GM12878 (cell line): ENCODE data around the gene TSC22D1. TPM values are rescaled to one million over a fixed set of nuclear protein-coding genes. Genes with fewer than 3 reads are reported as not detected.

Experiments used
- ATAC-seq: fragments of 200-7000 bp; cut with Tn5 transposase; 3 replicates; pipeline ENCODE4 v1.9.1; 2020; ENCODE audit warnings: mild to moderate bottlenecking, moderate library complexity
- BruUV-seq: library from RNA; stranded (reverse); fragments of 400-500 nt; replicated peaks from 2 replicates; lab custom pipeline; 2021; lab: Mats Ljungman, UMichigan
- CTCF ChIA-PET: fragments of 300-600 bp; sonication (Branson Sonifier 250); formaldehyde crosslinking; extraction: SDS; loops from one replicate; lab custom pipeline; 2021; ENCODE audit warnings: inconsistent platforms; lab: Yijun Ruan, JAX
- POLR2A ChIA-PET: fragments of 350-600 bp; formaldehyde crosslinking; extraction: SDS; loops from one replicate; lab custom pipeline; 2021; ENCODE audit warnings: inconsistent platforms; lab: Charles Lee
- RAD21 ChIA-PET: fragments of 300-600 bp; sonication (Branson Sonifier 250); formaldehyde crosslinking; loops from one replicate; lab custom pipeline; 2023; ENCODE audit warnings: antibody characterized with exemption; ENCODE audit not compliant: unreplicated experiment; lab: Charles Lee
- SMC1A ChIA-PET: fragments of 300-600 bp; sonication (Branson Sonifier 250); formaldehyde crosslinking; loops from one replicate; lab custom pipeline; 2023; ENCODE audit not compliant: unreplicated experiment, uncharacterized antibody; lab: Charles Lee
- DNase-seq: peaks from one replicate; pipeline ENCODE4 v3.0.0-alpha.2; 2011; ENCODE audit warnings: low read depth, low spot score
- FAIRE-seq: peaks from 3 replicates; lab custom pipeline; 2011; peaks lifted over from hg19 to GRCh38; lab: Jason Lieb, UNC
- H2AFZ ChIP-seq: 2 replicates; pipeline ENCODE4 v1.6.0; 2011; ENCODE audit warnings: low read depth, low read length, control low read depth; ENCODE audit not compliant: control insufficient read depth
- H3K27ac ChIP-seq: 2 replicates; pipeline ENCODE4 v1.5.1; 2011; ENCODE audit warnings: control low read depth; ENCODE audit not compliant: control insufficient read depth, insufficient read depth
- H3K27me3 ChIP-seq, 2 experiments: replicated peaks in 1 of 2; 2 replicates each; pipeline versions ENCODE4 v1.6.0 to v1.6.1; 2011; ENCODE audit warnings: low read length in 1 of 2; ENCODE audit not compliant: control insufficient read depth in 2 of 2, insufficient read depth in 2 of 2
- H3K36me3 ChIP-seq, 2 experiments: 2 replicates each; pipeline ENCODE4 v1.5.1; 2011; ENCODE audit warnings: low read length in 1 of 2; ENCODE audit not compliant: control insufficient read depth in 2 of 2, insufficient read depth in 2 of 2
- H3K4me1 ChIP-seq: 2 replicates; pipeline ENCODE4 v1.6.1; 2011; ENCODE audit warnings: mild to moderate bottlenecking, low read length, moderate library complexity, mixed read lengths; ENCODE audit not compliant: control insufficient read depth, insufficient read depth
- H3K4me2 ChIP-seq: 2 replicates; pipeline ENCODE4 v1.6.0; 2011; ENCODE audit warnings: control low read depth; ENCODE audit not compliant: control insufficient read depth, insufficient read depth
- H3K4me3 ChIP-seq: fragments of 200-600 bp; sonication (generic); 2 replicates; pipeline ENCODE4 v1.5.1; 2016
- H3K79me2 ChIP-seq: 2 replicates; pipeline ENCODE4 v1.6.0; 2011; ENCODE audit warnings: low read length; ENCODE audit not compliant: control insufficient read depth, insufficient read depth
- H3K9ac ChIP-seq: 2 replicates; pipeline ENCODE4 v1.8.0; 2011; ENCODE audit warnings: low read length, control low read depth, mixed read lengths; ENCODE audit not compliant: control insufficient read depth, insufficient read depth
- H3K9me3 ChIP-seq: replicated peaks from 3 replicates; pipeline ENCODE4 v1.5.1; 2011; ENCODE audit warnings: mild to moderate bottlenecking, low read length; ENCODE audit not compliant: control insufficient read depth, insufficient read depth
- H4K20me1 ChIP-seq: 2 replicates; pipeline ENCODE4 v1.6.0; 2011; ENCODE audit not compliant: control insufficient read depth, insufficient read depth
- SUPT20H ChIP-seq: IDR thresholded peaks from 2 replicates; pipeline ENCODE4 v1.6.1; 2011; ENCODE audit warnings: low read depth, mild to moderate bottlenecking, low read length, moderate library complexity, borderline replicate concordance; ENCODE audit not compliant: control insufficient read depth
- WGBS: methylation state at CpG from one replicate; pipeline ENCODE4 v1.1.6; 2016; ENCODE audit warnings: low lambda C conversion rate; ENCODE audit not compliant: insufficient replicate concordance, insufficient coverage; ENCODE audit errors: missing lambda C conversion rate; 5-methylcytosine and 5-hydroxymethylcytosine counted together
- in situ Hi-C: fragments of 300-500 bp; cut with MboI; formaldehyde crosslinking; loops from 9 replicates; pipeline ENCODE4 v1.14.3; 2018; ENCODE audit warnings: mixed read lengths
- intact Hi-C: fragments of 100-400 bp; cut with micrococcal nuclease; formaldehyde crosslinking; loops from one replicate; pipeline ENCODE4 v1.14.2; 2022; ENCODE audit not compliant: unreplicated experiment
- polyA plus RNA-seq, 11 experiments: library from polyadenylated mRNA; depleted of rRNA in 4 of 11; unstranded in 6 of 11; stranded (reverse) in 5 of 11; fragments of >200 nt; fragmentation: Nextera tagmentation in 4 of 11; fragmentation: Illumina TruSeq in 1 of 11; extraction: Ambion mirVana in 4 of 11; extraction: Trizol in 1 of 11; gene quantifications; 1 replicate in 1 of 11; 2 replicates in 10 of 11; pipeline versions ENCODE4 v1.2.1 to v1.2.3, GENCODE V29; 2011 to 2016; ENCODE audit warnings: inconsistent platforms in 2 of 11, missing spikeins in 2 of 11, low read depth in 1 of 11
- total RNA-seq, 4 experiments: library from RNA; depleted of rRNA in 3 of 4; stranded (reverse); fragments of >200 nt in 3 of 4; fragmentation: Illumina TruSeq in 1 of 4; extraction: Trizol in 1 of 4; gene quantifications; 2 replicates each; pipeline versions ENCODE4 v1.2.1 to v1.2.3, GENCODE V29; 2013 to 2021
- TF ChIP-seq, protein P1 (sequence below): fragments of 450-650 bp; formaldehyde crosslinking; IDR thresholded peaks from 2 replicates; pipeline ENCODE4 v1.5.0; 2022; ENCODE audit warnings: mild to moderate bottlenecking, missing genetic modification characterization

Gene TSC22D1
- total and polyA plus RNA-seq, 10 of the 15 experiments (the other 5 are each of a cell fraction or from before 2014, with no cell fraction given): 0.37 to 15.7 (median 7.5) TPM

DNA sequence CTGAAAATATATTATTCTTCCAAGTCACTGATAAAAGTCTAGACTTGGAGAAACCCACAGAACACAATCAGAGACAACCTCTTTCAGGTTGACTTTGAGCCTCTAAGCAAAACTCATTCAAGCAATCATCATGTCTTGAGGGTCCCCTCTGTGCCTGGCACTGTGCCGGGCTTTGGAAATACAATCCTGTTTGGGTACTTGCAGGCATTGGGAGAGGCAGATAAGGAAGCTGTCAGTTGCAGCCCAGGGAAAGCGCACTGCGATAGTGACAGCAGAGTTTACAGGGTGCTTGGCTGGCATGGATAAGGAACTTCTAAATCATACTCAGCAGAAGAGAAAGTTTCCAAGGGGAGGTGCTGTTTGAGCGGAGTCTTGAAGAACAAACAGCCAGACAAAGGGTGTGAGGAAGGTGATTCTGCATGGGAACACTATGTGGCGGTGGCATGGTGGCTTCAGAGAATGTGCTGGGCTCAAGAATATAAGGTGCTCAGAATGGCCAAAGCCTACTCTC is 193.4 kb downstream of the TSC22D1 start:
- ChIA-PET POLR2A (no interaction called here), RAD21 (no interaction called here), CTCF (no interaction called here), SMC1A (no interaction called here)
- intact Hi-C loops (no loop called here), in situ Hi-C loops (no loop called here)
- TF ChIP-seq, protein P1, sequence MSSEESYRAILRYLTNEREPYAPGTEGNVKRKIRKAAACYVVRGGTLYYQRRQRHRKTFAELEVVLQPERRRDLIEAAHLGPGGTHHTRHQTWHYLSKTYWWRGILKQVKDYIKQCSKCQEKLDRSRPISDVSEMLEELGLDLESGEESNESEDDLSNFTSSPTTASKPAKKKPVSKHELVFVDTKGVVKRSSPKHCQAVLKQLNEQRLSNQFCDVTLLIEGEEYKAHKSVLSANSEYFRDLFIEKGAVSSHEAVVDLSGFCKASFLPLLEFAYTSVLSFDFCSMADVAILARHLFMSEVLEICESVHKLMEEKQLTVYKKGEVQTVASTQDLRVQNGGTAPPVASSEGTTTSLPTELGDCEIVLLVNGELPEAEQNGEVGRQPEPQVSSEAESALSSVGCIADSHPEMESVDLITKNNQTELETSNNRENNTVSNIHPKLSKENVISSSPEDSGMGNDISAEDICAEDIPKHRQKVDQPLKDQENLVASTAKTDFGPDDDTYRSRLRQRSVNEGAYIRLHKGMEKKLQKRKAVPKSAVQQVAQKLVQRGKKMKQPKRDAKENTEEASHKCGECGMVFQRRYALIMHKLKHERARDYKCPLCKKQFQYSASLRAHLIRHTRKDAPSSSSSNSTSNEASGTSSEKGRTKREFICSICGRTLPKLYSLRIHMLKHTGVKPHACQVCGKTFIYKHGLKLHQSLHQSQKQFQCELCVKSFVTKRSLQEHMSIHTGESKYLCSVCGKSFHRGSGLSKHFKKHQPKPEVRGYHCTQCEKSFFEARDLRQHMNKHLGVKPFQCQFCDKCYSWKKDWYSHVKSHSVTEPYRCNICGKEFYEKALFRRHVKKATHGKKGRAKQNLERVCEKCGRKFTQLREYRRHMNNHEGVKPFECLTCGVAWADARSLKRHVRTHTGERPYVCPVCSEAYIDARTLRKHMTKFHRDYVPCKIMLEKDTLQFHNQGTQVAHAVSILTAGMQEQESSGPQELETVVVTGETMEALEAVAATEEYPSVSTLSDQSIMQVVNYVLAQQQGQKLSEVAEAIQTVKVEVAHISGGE (CRISPR knock-in tag): no peak
- no peak for TF ChIP-seq SUPT20H
- Histone ChIP-seq H3K9ac (no peak overlapping the region), H3K4me1 (no peaks in the 10 kb centered on the region), H3K4me2 (no peak overlapping the region), H3K9me3 (no peaks in the 10 kb centered on the region), H4K20me1 (no peaks in the 10 kb centered on the region), H3K36me3 (no peaks in the 10 kb centered on the region), H3K4me3 (no peak overlapping the region), H3K27me3 (peaks cover 0 to 2% of the 10 kb centered on the region in 2 experiments; a peak in 1 of 4 replicates), H2AFZ (no peak overlapping the region), H3K79me2 (no peaks in the 10 kb centered on the region), H3K27ac (no peak overlapping the region)
- ATAC-seq (no peak), FAIRE-seq (no peak), DNase-seq (no peak)
- no TSS peak for BruUV-seq
- 73% methylated on average over 5 of the region's 5 CpGs for WGBS

Other genes starting within 250 kb of the TSC22D1 start
- gene SERP2, start 202.5 kb downstream of the TSC22D1 start, total RNA-seq (2014; rRNA removed): not detected in 2 replicates
- not detected in 2 replicates for gene SERP2, start 202.5 kb downstream of the TSC22D1 start, total RNA-seq (2014; rRNA removed; fragmentation: Illumina TruSeq; extraction: Trizol)
- not detected in 2 replicates for gene SERP2, start 202.5 kb downstream of the TSC22D1 start, total RNA-seq (2021)
- gene SERP2, start 202.5 kb downstream of the TSC22D1 start, polyA plus RNA-seq (2011; rRNA removed): not detected in 2 replicates
- gene SERP2, start 202.5 kb downstream of the TSC22D1 start, polyA plus RNA-seq (2014; fragmentation: Illumina TruSeq; extraction: Trizol): not detected in 2 replicates
- gene SERP2, start 202.5 kb downstream of the TSC22D1 start, polyA plus RNA-seq (2014; fragmentation: Nextera tagmentation; extraction: Ambion mirVana): not detected
- gene SERP2, start 202.5 kb downstream of the TSC22D1 start, polyA plus RNA-seq (2014; rRNA removed): not detected in 2 replicates
- not detected for gene SERP2, start 202.5 kb downstream of the TSC22D1 start, polyA plus RNA-seq (2016; fragmentation: Nextera tagmentation; extraction: Ambion mirVana)